ENCODE measurements around the gene ZMYND8. TPM values are rescaled to one million over a fixed set of nuclear protein-coding genes. Genes with fewer than 3 reads are reported as not detected.

ZMYND8 gene
- total RNA-seq, 3 donors from 2014 or later: 62.1 to 64.9 (median 62.1) TPM

DNA sequence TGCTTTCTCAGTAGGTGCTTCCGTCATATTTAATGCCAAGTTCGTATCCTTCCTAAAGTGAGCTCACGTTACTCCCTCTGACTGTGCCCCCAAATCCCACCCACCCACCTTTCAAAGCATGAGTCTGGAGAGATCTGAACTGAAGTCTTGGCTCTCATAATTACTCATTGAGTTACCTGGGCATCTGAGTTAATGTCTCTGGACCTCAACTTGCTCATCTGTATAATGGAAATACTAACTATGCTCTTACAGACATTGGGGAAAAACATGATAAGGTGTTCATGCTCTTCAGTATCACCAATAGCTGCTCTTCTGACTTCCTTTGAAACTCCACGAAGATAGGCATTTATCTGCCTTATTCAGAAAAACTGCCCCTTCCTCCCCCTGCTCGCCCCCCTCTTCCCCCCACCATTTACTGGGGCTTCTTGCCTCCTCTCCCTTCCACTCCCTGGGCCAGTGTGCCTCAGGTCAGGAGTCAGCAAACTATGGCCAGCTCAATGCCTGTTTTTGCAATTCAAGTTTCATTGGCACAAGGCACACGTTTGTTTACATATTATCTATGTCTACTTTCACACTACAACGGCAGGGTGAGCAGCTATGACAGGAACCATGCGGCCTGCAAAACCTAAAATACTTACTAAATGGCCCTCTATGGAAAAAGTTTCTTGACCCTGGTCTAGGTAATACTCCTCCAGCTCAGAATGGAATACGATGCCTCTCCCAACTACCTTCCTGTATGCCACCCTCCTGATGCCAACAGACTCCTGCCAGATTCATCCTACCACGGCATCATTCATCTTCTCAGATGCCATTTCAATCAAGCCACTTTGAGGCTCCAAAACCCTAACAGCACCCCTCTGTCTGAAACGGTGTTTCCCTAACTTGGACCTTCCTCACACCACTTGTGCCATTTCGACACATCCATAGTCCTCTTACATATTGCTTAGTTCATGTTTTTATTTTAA lies 138.7 kb downstream of the ZMYND8 start:
- H3K4me3 ChIP-seq: no peak overlapping the region
- DNase-seq (no peak), ATAC-seq (no peak)
- TF ChIP-seq, protein P1, sequence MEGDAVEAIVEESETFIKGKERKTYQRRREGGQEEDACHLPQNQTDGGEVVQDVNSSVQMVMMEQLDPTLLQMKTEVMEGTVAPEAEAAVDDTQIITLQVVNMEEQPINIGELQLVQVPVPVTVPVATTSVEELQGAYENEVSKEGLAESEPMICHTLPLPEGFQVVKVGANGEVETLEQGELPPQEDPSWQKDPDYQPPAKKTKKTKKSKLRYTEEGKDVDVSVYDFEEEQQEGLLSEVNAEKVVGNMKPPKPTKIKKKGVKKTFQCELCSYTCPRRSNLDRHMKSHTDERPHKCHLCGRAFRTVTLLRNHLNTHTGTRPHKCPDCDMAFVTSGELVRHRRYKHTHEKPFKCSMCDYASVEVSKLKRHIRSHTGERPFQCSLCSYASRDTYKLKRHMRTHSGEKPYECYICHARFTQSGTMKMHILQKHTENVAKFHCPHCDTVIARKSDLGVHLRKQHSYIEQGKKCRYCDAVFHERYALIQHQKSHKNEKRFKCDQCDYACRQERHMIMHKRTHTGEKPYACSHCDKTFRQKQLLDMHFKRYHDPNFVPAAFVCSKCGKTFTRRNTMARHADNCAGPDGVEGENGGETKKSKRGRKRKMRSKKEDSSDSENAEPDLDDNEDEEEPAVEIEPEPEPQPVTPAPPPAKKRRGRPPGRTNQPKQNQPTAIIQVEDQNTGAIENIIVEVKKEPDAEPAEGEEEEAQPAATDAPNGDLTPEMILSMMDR (IDR thresholded peaks at IDR 0.05): no peak
- intact Hi-C loops (cut with DNase I, micrococcal nuclease): no loop called here
- no peaks in the 10 kb centered on the region for H3K4me1 ChIP-seq (ENCODE audit: low read depth)
- H3K36me3 ChIP-seq (ENCODE audit: low read depth): no peaks in the 10 kb centered on the region
- H3K9me3 ChIP-seq: no peaks in the 10 kb centered on the region

DNA sequence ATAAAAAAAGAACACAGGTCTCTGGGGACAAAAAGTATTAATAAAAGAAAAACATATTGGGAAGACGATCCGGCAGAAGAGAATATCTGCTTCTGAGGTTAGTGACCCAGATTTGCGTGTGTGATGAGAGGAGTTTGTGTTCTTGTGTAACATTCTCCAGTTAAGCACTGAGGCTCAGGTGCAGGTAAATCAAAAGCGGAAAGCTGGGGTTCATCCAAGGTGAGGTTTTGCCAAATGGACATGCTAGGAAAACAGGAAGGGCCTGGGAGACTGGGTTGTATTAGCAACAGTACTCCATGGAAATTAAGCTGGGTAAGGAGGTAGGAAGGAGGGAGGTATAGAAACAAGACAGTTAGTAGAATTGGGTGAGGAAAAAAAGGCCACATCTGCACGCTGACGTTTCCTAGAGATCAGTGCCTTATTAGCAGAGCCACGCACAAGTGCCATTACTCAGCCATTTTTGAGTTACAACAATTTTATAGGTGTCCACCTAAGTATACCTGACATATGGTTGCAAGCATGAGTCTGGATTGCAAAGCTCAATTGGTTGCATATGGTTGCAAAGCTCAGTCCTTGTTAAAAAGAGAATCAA lies 139.6 kb downstream of the ZMYND8 start:
- DNase-seq (no peak), ATAC-seq (no peak)
- no peak overlapping the region for H3K4me3 ChIP-seq
- H3K4me1 ChIP-seq (ENCODE audit: low read depth): no peaks in the 10 kb centered on the region
- no peaks in the 10 kb centered on the region for H3K9me3 ChIP-seq
- TF ChIP-seq, protein P1 (IDR thresholded peaks at IDR 0.05): no peak
- intact Hi-C loops (cut with DNase I, micrococcal nuclease): no loop called here
- no peaks in the 10 kb centered on the region for H3K36me3 ChIP-seq (ENCODE audit: low read depth)

DNA sequence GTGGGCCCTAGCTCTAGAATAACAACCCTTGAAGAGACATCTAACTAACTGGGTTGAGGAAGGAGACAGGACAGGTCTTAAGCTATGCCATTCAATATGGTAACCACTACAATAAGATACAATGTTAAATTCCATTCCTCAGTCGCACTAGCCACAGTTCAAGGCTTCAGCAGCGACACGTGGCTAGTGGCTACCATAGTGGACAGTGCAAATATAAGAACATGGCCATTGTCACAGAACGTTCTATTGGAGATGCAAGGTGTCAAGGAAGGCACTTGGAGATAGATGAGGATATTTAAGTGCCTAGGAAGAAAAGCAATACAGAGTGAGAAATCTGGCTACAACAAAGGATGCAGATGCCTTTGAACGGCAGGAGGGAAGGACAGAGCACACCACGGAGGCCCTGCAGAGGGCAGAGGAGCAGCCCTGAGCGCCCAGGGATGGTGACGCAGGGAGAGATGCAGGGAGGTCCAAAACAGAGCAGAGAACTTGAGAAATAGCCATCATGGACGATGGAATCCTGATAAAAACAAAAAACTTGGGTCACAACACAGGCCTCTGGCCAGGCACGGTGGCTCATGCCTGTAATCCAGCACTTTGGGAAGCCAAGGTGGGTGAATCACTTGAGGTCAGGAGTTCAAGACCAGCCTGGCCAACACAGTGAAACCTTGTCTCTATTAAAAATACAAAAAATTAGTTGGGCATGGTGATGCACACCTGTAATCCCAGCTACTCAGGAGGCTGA lies 140.7 kb downstream of the ZMYND8 start:
- Histone ChIP-seq H3K9me3 (no peaks in the 10 kb centered on the region), H3K4me3 (no peak overlapping the region), H3K4me1 (ENCODE audit: low read depth) (no peaks in the 10 kb centered on the region), H3K36me3 (ENCODE audit: low read depth) (no peaks in the 10 kb centered on the region)
- TF ChIP-seq, protein P1 (IDR thresholded peaks at IDR 0.05): no peak
- ATAC-seq (no peak), DNase-seq (no peak)
- intact Hi-C loops (cut with DNase I, micrococcal nuclease): no loop called here

DNA sequence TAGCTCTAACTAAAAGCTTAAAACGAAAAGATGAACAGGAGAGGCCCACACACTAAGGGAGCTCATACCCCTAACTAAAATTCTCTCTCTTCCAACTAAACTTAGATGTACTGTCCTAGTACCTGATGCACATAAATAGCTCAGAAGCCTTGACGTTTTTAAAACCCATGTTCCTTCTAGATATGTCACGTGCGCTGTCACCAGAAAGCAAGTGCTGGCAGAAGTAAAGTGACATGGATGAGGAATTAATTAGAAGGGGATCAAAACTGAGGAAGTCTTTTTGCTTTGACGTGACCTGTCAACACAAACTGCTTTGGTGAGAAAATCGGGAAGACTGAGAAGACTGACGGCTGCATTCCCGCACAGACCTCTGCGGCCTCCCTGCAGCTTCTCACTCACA lies 142.5 kb downstream of the ZMYND8 start:
- TF ChIP-seq, protein P1 (IDR thresholded peaks at IDR 0.05): no peak
- Histone ChIP-seq H3K9me3 (no peaks in the 10 kb centered on the region), H3K4me1 (ENCODE audit: low read depth) (no peaks in the 10 kb centered on the region), H3K36me3 (ENCODE audit: low read depth) (peaks cover 3% of the 10 kb centered on the region), H3K4me3 (no peak overlapping the region)
- ATAC-seq: no peak
- DNase-seq: no peak
- intact Hi-C loops (cut with DNase I, micrococcal nuclease): no loop called here

DNA sequence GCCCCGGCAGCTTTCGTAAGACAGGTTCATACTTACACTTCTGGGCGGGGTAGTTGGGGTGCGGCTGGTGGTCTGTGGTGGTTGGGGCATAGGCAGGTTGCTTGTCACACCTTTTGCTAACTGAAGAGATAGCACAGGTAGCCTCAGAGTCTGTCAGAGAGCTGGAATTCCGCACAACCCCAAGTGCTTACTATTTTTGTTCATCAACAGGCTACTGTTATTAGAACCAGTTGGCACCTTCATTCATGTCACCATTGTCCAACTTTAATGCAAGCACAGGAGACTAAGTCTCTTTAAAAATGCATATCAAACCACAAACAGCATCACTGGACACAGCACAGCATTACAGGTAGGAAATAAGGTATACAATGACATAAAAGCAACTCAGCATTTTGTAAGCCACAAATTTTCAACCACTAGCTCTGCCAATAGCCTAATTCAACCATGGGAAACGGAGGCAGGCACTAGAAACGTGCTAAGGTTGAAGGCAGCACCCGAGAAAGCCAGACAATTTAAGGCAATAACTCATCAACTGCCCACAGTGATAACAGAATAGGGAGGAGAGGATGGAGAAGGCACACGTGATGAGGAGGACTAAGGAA lies 143.8 kb downstream of the ZMYND8 start:
- no peak for ATAC-seq
- TF ChIP-seq, protein P1 (IDR thresholded peaks at IDR 0.05): no peak
- no peak overlapping the region for H3K4me3 ChIP-seq
- DNase-seq: no peak
- intact Hi-C loops (cut with DNase I, micrococcal nuclease): no loop called here
- H3K4me1 ChIP-seq (ENCODE audit: low read depth): no peaks in the 10 kb centered on the region
- H3K9me3 ChIP-seq: no peaks in the 10 kb centered on the region
- H3K36me3 ChIP-seq (ENCODE audit: low read depth): peaks cover 3% of the 10 kb centered on the region
